ENCODE results near the gene GPR176. TPM values are rescaled to one million over a fixed set of nuclear protein-coding genes. Genes with fewer than 3 reads are reported as not detected.

GPR176 gene, protein sequence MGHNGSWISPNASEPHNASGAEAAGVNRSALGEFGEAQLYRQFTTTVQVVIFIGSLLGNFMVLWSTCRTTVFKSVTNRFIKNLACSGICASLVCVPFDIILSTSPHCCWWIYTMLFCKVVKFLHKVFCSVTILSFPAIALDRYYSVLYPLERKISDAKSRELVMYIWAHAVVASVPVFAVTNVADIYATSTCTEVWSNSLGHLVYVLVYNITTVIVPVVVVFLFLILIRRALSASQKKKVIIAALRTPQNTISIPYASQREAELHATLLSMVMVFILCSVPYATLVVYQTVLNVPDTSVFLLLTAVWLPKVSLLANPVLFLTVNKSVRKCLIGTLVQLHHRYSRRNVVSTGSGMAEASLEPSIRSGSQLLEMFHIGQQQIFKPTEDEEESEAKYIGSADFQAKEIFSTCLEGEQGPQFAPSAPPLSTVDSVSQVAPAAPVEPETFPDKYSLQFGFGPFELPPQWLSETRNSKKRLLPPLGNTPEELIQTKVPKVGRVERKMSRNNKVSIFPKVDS
- polyA plus RNA-seq (2012; ENCODE audit: low read depth, missing spikeins) = 0.19 TPM

DNA sequence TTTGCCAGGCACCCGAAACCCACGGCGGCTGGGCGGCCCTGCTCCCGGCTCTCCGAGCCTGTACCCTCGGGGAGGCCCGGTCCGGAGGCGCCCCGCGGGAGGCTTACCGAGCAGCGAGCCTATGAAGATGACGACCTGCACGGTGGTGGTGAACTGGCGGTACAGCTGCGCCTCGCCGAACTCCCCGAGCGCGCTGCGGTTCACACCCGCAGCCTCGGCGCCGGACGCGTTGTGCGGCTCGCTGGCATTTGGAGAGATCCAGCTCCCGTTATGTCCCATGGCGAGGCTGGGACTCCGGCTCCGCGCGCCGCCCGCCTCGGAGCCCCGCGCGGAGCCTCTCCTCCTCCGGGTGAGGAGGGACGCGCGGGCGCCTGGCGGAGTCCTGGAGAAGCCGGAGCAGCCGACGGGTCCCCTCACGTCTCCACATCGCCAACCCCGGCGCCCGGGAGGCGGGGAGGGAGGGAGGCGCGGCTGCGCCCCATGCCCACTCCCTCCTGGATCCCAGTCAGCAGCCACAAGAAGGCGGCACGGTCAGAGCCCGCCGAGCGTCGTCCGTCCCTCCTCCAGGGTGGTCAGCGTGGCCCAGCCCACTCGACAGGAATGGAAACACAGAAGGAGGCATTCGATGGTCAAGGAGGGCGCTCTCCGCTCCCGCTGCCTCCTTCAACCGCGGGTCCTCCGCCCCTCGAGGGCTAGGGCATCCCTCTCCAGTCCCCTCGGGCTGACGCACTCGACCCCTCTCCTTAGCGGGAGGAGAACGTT, at the start of gene GPR176:
Gene GPR176, minus strand, starts transcription at position 519 of the 762 bp plus-strand sequence. Its CDS starts 240 bp downstream, at position 279.
- no peak for FAIRE-seq

DNA sequence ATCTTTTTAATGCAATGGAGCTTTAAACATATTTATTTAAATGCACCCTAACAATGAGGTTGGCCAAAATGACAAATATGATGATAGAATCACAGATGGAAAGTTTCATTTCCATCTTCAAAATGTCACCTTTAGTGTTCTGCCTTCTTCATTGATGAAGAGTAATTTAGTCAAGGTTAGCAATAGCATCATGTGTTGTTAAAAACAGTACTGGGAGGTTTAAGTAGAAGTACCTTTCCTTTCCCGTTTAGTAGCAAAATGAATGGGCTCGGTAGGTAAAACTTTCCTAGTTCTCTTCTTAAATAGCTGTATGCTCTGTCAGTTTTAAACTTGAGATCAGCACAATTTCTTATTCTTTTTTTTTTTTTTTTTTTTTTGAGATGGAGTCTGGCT, 48.9 kb upstream of the GPR176 start:
- no peak for FAIRE-seq
- no peak for DNase-seq (ENCODE audit: insufficient read length, low spot score)

More for the DNA sequence above, at the start of gene GPR176:
- no peak for TF ChIP-seq POU2F2 (IDR thresholded peaks at IDR 0.05; ENCODE audit: low read depth, low read length)
- no peak for TF ChIP-seq POLR2AphosphoS5 (IDR thresholded peaks at IDR 0.05; ENCODE audit: low read depth, low read length)
- TF ChIP-seq SPI1 (IDR thresholded peaks at IDR 0.05; ENCODE audit: low read depth, low read length) = no peak
- TF ChIP-seq PAX5 (IDR thresholded peaks at IDR 0.05; ENCODE audit: insufficient read depth, low read length, severe bottlenecking) = no peak
- no peak for TF ChIP-seq POLR2A (IDR thresholded peaks at IDR 0.05; ENCODE audit: low read depth, low read length)
- TF ChIP-seq TAF1 (IDR thresholded peaks at IDR 0.05; ENCODE audit: low read depth, low read length) = no peak
- peak; percentile 30 for DNase-seq (ENCODE audit: insufficient read length, low spot score)

DNA sequence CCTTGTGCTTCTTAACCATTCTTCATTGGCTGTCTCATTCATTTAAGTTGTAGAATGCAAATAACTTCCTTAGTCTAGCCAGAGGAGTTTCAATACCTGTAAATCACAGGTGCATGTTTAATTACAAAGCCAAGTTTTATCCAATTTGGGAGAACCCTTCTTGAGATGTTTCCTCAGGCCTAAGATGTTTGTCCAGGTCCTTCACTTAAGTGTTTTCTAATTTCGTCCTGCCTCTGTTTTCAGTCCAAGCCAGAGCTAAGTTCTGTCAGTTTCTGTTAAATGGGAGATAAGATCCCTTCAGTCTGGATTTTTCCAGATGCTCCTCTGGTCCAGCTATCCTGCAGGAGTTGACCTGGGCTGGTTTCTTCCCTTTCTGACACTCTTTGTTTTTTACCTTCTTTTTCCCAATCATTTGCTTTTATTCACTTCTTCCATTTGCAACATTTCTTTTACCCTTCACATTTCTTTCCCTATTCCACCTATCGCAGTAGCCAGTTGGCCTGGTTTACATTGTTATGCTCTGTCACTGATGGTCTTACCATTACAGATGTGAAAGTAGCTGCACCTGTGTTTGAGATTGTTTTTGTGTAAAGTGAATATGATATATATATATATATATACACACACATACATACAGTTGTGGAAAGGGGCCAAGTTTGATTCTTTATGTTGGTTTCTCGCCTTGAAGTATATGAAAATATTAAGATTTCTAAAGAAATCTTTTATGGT, 48.4 kb upstream of the GPR176 start:
- TF ChIP-seq POLR2AphosphoS5 (IDR thresholded peaks at IDR 0.05; ENCODE audit: low read depth, low read length) (no peak), POLR2A (IDR thresholded peaks at IDR 0.05; ENCODE audit: low read depth, low read length) (no peak), TAF1 (IDR thresholded peaks at IDR 0.05; ENCODE audit: low read depth, low read length) (no peak), PAX5 (IDR thresholded peaks at IDR 0.05; ENCODE audit: insufficient read depth, low read length, severe bottlenecking) (no peak), SPI1 (IDR thresholded peaks at IDR 0.05; ENCODE audit: low read depth, low read length) (no peak), POU2F2 (IDR thresholded peaks at IDR 0.05; ENCODE audit: low read depth, low read length) (no peak)
- no peak for FAIRE-seq
- no peak for DNase-seq (ENCODE audit: insufficient read length, low spot score)

More for the DNA sequence above, 48.9 kb upstream of the GPR176 start:
- TF ChIP-seq POLR2A (IDR thresholded peaks at IDR 0.05; ENCODE audit: low read depth, low read length) (no peak), PAX5 (IDR thresholded peaks at IDR 0.05; ENCODE audit: insufficient read depth, low read length, severe bottlenecking) (no peak)

DNA sequence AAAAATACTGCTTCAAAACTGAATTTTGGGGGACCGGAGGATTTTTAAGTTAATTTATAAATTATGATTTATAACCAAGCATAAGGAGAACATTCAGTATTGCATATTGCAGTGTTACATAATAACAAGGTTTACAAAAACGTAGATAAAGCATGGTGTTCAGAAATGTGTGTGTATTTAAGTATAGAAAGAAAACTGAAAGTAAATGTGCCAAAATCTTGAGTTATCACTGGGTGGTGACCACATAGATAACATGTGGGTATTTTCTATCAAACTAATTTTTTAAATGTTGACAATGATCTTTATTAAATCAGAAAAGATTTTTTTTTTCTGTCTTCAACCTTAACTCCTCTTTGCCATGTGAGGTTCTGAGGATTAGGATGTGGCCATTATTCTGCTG, 46.5 kb upstream of the GPR176 start:
- TF ChIP-seq POU2F2 (IDR thresholded peaks at IDR 0.05; ENCODE audit: low read depth, low read length) = no peak
- no peak for TF ChIP-seq TAF1 (IDR thresholded peaks at IDR 0.05; ENCODE audit: low read depth, low read length)
- TF ChIP-seq POLR2AphosphoS5 (IDR thresholded peaks at IDR 0.05; ENCODE audit: low read depth, low read length) = no peak
- TF ChIP-seq POLR2A (IDR thresholded peaks at IDR 0.05; ENCODE audit: low read depth, low read length) = no peak
- no peak for TF ChIP-seq SPI1 (IDR thresholded peaks at IDR 0.05; ENCODE audit: low read depth, low read length)
- no peak for TF ChIP-seq PAX5 (IDR thresholded peaks at IDR 0.05; ENCODE audit: insufficient read depth, low read length, severe bottlenecking)
- DNase-seq (ENCODE audit: insufficient read length, low spot score) (no peak), FAIRE-seq (no peak)

DNA sequence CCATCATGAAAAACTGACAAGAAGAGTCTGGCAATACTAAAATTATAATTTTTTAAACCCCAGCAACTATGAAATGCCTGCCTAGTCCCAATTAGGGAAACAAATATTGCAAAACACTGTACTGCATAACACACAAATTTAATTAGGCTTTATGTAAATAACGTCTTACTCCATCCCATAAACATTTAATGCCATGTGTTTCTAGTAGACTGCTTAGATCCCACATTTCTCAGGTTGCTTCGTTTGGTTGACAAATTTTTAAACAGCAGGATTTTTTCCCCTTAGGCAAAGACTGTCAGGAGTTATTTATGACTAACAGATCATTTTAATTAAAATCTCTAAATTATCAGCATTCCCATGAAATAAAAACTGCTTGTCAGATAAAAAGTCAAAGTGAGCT, 43.7 kb upstream of the GPR176 start:
- FAIRE-seq (no peak), DNase-seq (ENCODE audit: insufficient read length, low spot score) (no peak)
- no peak for TF ChIP-seq TAF1 (IDR thresholded peaks at IDR 0.05; ENCODE audit: low read depth, low read length)
- no peak for TF ChIP-seq POU2F2 (IDR thresholded peaks at IDR 0.05; ENCODE audit: low read depth, low read length)
- TF ChIP-seq PAX5 (IDR thresholded peaks at IDR 0.05; ENCODE audit: insufficient read depth, low read length, severe bottlenecking) = no peak
- no peak for TF ChIP-seq SPI1 (IDR thresholded peaks at IDR 0.05; ENCODE audit: low read depth, low read length)
- TF ChIP-seq POLR2A (IDR thresholded peaks at IDR 0.05; ENCODE audit: low read depth, low read length) = no peak
- no peak for TF ChIP-seq POLR2AphosphoS5 (IDR thresholded peaks at IDR 0.05; ENCODE audit: low read depth, low read length)

DNA sequence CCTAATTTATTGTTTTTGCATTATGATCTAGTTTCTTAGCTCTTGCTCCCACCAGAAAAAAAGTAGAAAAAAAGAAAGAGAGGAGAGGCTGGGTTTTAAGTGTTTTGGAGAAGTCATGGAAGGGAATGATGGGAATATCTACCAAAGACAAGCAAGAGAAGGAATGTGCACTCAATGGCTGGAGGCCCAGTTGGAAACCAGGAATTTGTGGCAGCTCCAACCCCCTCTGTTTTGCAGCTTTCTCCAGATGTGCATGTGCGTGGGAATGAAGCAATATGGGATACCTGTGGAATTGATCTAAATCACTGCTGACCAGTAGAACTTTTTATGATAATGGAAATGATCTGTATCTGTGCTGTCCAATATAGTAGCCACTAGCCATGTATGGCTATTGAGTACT, 41.0 kb upstream of the GPR176 start:
- FAIRE-seq (no peak), DNase-seq (ENCODE audit: insufficient read length, low spot score) (no peak)
- no peak for TF ChIP-seq POLR2AphosphoS5 (IDR thresholded peaks at IDR 0.05; ENCODE audit: low read depth, low read length)
- no peak for TF ChIP-seq SPI1 (IDR thresholded peaks at IDR 0.05; ENCODE audit: low read depth, low read length)
- TF ChIP-seq POLR2A (IDR thresholded peaks at IDR 0.05; ENCODE audit: low read depth, low read length) = no peak
- TF ChIP-seq TAF1 (IDR thresholded peaks at IDR 0.05; ENCODE audit: low read depth, low read length) = no peak
- no peak for TF ChIP-seq POU2F2 (IDR thresholded peaks at IDR 0.05; ENCODE audit: low read depth, low read length)
- no peak for TF ChIP-seq PAX5 (IDR thresholded peaks at IDR 0.05; ENCODE audit: insufficient read depth, low read length, severe bottlenecking)

DNA sequence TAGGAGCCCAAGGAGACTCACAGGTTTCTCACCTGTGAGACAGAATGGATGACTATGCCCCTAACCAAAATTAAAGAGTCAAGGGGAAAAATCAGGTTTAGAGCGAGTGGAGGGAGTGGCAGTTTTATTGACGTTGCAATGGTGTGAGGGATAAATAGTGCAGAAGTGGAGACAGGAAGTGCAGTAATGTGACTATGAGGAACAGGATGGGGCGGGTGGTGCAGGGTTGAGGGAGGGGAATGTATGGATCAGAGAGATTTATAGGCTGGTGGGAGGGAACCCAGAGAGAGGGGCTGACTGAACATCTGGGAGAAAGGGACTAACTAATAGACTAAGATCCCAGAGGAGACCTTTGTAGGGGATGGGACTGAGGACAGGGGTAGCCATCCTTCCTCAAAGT, 40.3 kb upstream of the GPR176 start:
- DNase-seq (ENCODE audit: insufficient read length, low spot score) (no peak), FAIRE-seq (no peak)
- TF ChIP-seq POLR2A (IDR thresholded peaks at IDR 0.05; ENCODE audit: low read depth, low read length) (no peak), SPI1 (IDR thresholded peaks at IDR 0.05; ENCODE audit: low read depth, low read length) (no peak), PAX5 (IDR thresholded peaks at IDR 0.05; ENCODE audit: insufficient read depth, low read length, severe bottlenecking) (no peak), POLR2AphosphoS5 (IDR thresholded peaks at IDR 0.05; ENCODE audit: low read depth, low read length) (no peak), POU2F2 (IDR thresholded peaks at IDR 0.05; ENCODE audit: low read depth, low read length) (no peak), TAF1 (IDR thresholded peaks at IDR 0.05; ENCODE audit: low read depth, low read length) (no peak)

DNA sequence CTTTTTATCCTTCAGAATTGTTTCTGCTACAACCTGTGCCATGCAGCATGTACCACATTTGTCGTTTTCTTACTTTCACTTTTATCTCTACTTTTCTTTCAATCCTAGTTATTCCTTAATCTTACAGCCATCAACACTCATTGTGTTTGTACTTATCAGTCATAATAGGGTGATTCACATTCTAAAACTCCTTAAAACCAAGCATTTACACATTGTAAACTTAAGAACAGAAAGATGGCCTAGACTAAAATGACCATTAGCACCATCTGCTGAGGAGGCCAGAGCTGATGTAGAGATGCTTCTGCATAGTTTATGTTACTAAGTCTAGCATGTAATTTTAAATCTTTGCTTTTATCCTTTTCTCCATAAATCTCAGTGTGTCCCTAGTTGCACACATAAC, 39.3 kb upstream of the GPR176 start:
- DNase-seq (ENCODE audit: insufficient read length, low spot score) = no peak
- FAIRE-seq = no peak
- TF ChIP-seq POLR2A (IDR thresholded peaks at IDR 0.05; ENCODE audit: low read depth, low read length) (no peak), SPI1 (IDR thresholded peaks at IDR 0.05; ENCODE audit: low read depth, low read length) (no peak), PAX5 (IDR thresholded peaks at IDR 0.05; ENCODE audit: insufficient read depth, low read length, severe bottlenecking) (no peak), POU2F2 (IDR thresholded peaks at IDR 0.05; ENCODE audit: low read depth, low read length) (no peak), TAF1 (IDR thresholded peaks at IDR 0.05; ENCODE audit: low read depth, low read length) (no peak), POLR2AphosphoS5 (IDR thresholded peaks at IDR 0.05; ENCODE audit: low read depth, low read length) (no peak)
